NCI-H2227 treated with DMSO at 0.1 percent for 48 hours (cell line): ENCODE data around the gene TTLL3.

Source experiments
- DNase-seq: peaks from one replicate; lab custom pipeline; 2025; lab: John Stamatoyannopoulos, UW

Gene TTLL3

GRCh38 chr3:9807981-9808344 is 2.1 kb upstream of the TTLL3 start:
- no peak for DNase-seq

DNA sequence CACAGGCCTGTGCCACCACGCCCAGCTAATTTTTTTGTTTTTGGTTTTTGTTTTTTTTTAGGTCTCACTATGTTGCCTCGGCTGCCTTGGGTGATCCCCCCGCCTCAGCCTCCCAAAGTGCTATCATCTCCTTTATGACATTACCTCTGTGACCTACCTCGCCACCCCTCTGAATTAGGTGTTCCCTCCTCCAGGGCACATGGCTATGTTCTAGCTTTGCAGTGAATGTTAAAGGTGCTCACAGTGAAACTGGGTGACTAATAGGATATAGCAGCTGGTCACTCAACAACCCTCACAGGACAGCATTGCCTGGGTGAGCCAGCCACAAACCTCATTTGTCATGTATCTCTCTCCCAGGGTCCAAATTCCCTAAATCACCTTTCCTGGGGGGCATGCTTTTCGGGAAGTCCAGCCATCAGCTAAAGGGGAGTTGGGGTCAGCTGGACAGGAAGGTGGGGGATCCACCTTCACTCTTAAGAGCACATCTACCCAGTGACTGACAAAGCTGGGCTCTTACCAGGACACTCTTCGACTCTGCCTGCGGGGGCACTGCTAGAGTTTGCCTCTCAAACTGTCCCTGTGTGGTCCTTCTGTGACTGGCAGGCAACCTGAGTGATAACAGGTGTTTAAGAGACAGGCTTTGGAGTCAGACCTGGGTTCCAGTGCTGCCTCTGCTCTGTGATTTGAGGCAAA is 1.6 kb upstream of the TTLL3 start:
- no peak for DNase-seq

GRCh38 chr3:9809239-9809614 is 835 bp upstream of the TTLL3 start:
- DNase-seq: no peak

GRCh38 chr3:9810433-9810770 is 340 bp downstream of the TTLL3 start:
- DNase-seq: peak; percentile 24

DNA sequence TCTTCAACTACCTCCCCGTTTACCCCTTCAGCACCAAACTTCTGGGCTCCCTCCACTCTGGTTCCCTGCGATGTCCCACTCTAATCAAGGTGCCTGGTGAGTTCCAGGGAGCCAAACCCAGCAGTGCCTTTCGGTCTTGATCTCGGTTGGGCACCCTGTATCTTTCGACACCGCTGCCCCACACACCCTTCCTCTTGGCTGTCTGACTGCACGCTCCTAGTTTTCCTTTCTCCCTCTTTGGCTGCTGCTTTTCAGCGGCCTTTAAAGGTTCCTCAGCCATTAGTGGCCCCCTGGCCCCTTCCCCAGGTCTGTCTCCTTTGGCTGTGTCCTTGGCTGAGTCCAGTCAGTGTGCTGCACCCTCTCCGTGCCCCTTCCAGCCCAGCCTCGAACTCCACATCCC is 784 bp downstream of the TTLL3 start:
- DNase-seq: no peak

- no peak for DNase-seq
Observed at GRCh38 chr3:9812870-9813483, 2.9 kb downstream of the TTLL3 start.

DNA sequence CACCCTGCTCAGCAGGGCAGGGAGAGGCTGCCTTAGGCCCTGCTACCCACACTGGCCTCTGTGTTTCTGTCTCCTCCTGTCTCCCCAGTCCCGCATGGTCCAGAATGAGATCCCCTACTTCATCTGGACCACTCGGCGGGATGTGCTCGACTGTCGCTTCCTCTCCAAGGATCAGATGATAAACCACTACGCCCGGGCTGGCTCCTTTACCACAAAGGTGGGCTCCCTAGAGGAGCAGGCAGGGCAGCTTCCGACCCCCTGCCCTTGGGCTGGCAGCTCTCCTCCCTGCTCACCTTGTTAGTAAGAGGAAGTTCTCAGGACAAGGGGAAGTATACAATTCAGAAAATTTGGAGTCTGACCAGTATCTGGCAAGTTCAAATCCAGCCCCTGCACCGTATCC is 5.9 kb downstream of the TTLL3 start:
- DNase-seq: no peak

- no peak for DNase-seq
Observed at GRCh38 chr3:9817436-9817835, 7.4 kb downstream of the TTLL3 start.

DNA sequence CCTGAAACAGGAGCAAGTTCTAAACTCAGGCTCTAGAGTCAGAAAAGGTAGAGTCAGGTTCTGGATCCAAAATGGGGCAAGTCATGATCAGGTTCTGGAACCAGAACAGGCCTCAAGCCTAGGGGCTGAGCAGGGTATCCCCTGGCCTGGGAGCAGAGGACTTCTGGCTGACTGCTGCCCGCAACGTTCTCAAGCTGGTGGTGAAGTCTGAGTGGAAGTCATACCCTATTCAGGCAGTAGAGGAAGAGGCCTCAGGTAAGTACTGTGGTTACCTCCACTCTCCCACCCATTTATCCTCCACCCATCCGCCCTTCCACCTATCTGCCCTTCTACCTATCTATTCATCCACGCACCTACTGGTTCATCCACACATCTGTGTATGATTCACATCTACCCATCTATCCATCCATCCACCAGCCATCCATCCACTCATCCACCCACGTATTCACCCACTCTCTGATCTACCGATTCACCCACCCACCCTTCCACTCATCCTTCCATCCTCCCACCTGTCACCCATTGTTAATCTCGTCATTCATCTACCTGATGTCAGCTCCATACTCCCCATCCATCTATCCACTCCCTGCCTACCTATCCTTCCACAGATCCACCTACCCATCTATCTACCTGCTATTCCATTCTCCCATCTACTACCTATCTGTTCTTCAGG is 8.7 kb downstream of the TTLL3 start:
- DNase-seq: no peak

DNA sequence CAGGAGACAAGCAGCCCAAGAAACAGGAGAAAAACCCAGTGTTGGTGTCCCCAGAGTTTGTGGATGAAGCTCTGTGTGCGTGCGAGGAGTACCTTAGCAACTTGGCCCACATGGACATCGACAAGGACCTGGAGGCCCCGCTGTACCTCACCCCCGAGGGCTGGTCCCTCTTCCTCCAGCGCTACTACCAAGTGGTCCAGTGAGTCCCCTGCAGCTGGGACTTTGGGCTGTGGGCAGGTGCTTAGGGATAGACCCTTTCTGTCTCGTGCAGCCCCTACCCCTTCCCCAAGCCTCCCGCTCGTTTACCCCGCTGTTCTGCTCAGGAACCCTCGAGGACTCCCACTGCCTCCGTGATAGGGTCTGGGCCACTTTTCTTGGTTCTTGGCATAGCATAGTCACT is 10.5 kb downstream of the TTLL3 start:
- DNase-seq: no peak

- DNase-seq: no peak
Observed at GRCh38 chr3:9820946-9821345, 10.9 kb downstream of the TTLL3 start.

GRCh38 chr3:9825451-9826040 is 15.5 kb downstream of the TTLL3 start:
- no peak for DNase-seq

- DNase-seq: no peak
Observed at GRCh38 chr3:9826815-9827573, 16.9 kb downstream of the TTLL3 start.

GRCh38 chr3:9828801-9829755 is 19.0 kb downstream of the TTLL3 start:
- no peak for DNase-seq

- DNase-seq: no peak
Observed at GRCh38 chr3:9831253-9831652, 21.2 kb downstream of the TTLL3 start.

- no peak for DNase-seq
Observed at GRCh38 chr3:9833078-9833477, 23.0 kb downstream of the TTLL3 start.

DNA sequence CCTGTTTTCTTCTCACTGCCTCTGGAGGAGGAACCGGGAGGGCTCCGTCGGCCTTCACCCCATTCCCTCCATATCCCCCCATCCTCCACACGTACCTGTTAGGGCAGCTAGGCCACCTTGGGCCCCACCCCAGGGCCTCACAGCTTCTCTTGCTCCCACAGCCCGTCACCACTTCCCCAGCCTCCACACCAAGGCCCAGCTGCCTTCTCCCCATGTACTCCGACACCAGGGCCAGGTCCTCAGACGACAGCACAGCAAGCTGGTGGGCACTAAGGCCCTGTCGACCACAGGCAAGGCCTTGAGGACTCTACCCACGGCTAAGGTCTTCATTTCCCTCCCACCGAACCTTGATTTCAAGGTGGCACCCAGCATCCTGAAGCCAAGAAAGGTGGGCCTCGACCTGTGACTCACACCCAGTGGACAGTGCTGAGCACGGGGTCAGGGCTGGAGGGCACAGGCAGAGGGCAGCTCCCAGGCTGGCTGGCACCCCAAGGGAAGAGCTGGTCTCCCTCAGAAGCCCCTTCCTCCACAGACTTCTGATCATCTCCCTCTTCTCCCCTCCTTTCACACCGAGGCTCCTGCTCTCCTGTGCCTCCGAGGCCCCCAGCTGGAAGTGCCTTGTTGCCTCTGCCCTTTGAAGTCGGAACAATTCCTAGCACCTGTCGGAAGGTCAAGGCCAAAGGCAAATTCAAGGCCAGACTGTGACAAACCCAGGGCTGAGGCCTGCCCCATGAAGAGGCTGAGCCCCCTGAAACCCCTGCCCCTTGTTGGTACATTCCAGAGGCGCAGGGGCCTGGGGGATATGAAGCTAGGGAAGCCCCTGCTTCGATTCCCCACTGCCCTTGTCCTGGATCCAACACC is 24.7 kb downstream of the TTLL3 start:
- no peak for DNase-seq

GRCh38 chr3:9837701-9838582 is 27.9 kb downstream of the TTLL3 start:
- no peak for DNase-seq

DNA sequence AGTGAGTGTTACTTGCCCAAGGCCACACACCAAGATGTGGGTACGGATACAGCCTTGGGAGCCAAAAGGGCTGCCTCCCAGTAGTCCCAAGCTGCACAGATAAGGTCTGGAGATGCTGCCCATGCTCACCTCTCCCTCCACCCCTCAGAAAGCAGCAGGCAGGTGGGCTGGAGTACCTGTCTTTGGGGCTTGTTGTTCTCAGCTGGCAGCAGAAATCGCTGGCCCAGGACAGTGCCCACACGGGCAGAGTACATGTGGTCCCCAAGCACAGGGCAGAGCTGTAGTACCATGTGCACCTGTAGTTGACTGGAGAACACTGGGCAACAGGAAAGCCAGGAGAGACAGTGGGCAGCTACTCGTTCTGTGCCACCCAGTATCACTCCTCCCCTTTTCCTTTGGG is 28.8 kb downstream of the TTLL3 start:
- DNase-seq: no peak
